SU-DHL-6 (cell line): ENCODE data around the gene AMMECR1.

ENCODE experiments used
- CTCF ChIP-seq: fragments of 200-600 bp; sonication (generic); IDR thresholded peaks from one replicate; pipeline ENCODE4 v1.5.1; 2017; ENCODE audit warnings: antibody characterized with exemption, mild to moderate bottlenecking, low read length, moderate library complexity; ENCODE audit not compliant: insufficient read depth, poor library complexity, severe bottlenecking
- EZH2phosphoT487 ChIP-seq: fragments of 200-600 bp; sonication (generic), shearing (Covaris generic); conservative IDR thresholded peaks from 2 replicates; pipeline ENCODE4 v1.6.1; 2018; ENCODE audit warnings: mild to moderate bottlenecking, antibody characterized with exemption, low read length, moderate library complexity, mixed read lengths

- no peak for TF ChIP-seq CTCF
- TF ChIP-seq EZH2phosphoT487, result no peak
Observed at GRCh38 chrX:110277609-110278008, 40.3 kb downstream of the AMMECR1 start.
